22Rv1 (cell line): Measurements from ENCODE around the gene CTNNA3.

Source experiments
- ZFX ChIP-seq: fragments of 450-650 bp; IDR thresholded peaks from 2 replicates; pipeline ENCODE4 v1.6.1; 2017; ENCODE audit warnings: antibody characterized with exemption, borderline replicate concordance
- TF ChIP-seq, protein P1 (sequence below): fragments of 450-650 bp; IDR thresholded peaks from 2 replicates; pipeline ENCODE4 v1.5.1; 2017; ENCODE audit warnings: mild to moderate bottlenecking

DNA sequence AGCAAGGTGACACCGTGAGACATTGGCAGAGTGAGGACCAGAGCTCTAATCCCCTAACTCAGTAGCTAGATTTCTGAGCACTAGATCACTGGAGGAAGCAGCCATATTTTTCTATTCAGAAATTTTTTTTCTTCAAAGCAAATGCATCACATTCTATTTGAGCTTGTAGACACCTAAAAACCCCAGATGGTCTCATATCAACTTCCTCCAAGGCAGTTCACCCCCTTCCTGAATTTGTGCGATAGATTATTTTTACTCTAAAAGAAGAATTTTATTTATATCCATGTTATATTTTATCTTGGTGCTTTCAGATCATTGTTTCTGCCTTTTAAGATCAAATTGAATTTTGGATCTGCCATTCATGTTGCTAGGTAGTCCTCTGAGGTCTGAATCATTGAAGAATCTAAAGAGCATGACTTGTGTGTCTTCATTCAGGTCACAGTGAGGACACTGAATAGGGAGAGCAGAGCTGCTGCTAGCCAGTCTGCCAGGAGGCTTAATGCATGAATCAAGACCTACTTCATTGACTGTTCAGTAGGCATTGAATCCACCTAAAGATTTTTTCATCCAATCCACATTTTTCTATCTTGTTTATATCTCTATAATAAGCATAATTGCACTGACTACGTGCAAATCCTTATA, 863.1 kb downstream of the CTNNA3 start:
- TF ChIP-seq, protein P1, sequence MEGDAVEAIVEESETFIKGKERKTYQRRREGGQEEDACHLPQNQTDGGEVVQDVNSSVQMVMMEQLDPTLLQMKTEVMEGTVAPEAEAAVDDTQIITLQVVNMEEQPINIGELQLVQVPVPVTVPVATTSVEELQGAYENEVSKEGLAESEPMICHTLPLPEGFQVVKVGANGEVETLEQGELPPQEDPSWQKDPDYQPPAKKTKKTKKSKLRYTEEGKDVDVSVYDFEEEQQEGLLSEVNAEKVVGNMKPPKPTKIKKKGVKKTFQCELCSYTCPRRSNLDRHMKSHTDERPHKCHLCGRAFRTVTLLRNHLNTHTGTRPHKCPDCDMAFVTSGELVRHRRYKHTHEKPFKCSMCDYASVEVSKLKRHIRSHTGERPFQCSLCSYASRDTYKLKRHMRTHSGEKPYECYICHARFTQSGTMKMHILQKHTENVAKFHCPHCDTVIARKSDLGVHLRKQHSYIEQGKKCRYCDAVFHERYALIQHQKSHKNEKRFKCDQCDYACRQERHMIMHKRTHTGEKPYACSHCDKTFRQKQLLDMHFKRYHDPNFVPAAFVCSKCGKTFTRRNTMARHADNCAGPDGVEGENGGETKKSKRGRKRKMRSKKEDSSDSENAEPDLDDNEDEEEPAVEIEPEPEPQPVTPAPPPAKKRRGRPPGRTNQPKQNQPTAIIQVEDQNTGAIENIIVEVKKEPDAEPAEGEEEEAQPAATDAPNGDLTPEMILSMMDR, result no peak
- no peak for TF ChIP-seq ZFX
